Natural killer cell (primary cell): ENCODE data around the gene MGARP. TPM values are rescaled to one million over a fixed set of nuclear protein-coding genes. Genes with fewer than 3 reads are reported as not detected.

Experiments
- ATAC-seq, 3 donors: fragments of 150-1000 bp in 2 of 3; fragments of 200-7000 bp in 1 of 3; cut with Tn5 transposase; 1 replicate in 1 of 3; 2 replicates in 2 of 3; pipeline ENCODE4 v1.10.0; 2021; ENCODE audit warnings: mild to moderate bottlenecking in 2 of 3, moderate library complexity in 2 of 3
- DNase-seq, 2 donors: peaks; one replicate each; pipeline versions ENCODE4 v3.0.0 to v3.0.0-alpha.2; 2013 to 2021; ENCODE audit warnings: mixed read lengths in 1 of 2
- H3K27ac ChIP-seq: one replicate; pipeline ENCODE4 v1.5.1; 2013; ENCODE audit warnings: mild to moderate bottlenecking, low read length
- H3K27me3 ChIP-seq: one replicate; pipeline ENCODE4 v1.6.1; 2013; ENCODE audit warnings: low read length; ENCODE audit not compliant: control insufficient read depth, insufficient read depth
- H3K36me3 ChIP-seq: one replicate; pipeline ENCODE4 v1.6.1; 2013; ENCODE audit warnings: low read length; ENCODE audit not compliant: control insufficient read depth, insufficient read depth
- H3K4me1 ChIP-seq: one replicate; pipeline ENCODE4 v1.6.1; 2013; ENCODE audit warnings: low read length; ENCODE audit not compliant: control insufficient read depth, insufficient read depth
- H3K4me3 ChIP-seq: one replicate; pipeline ENCODE4 v1.5.1; 2013; ENCODE audit warnings: low read length
- H3K9me3 ChIP-seq: one replicate; pipeline ENCODE4 v1.6.1; 2013; ENCODE audit warnings: low read length; ENCODE audit not compliant: control insufficient read depth, insufficient read depth
- H3K27ac Mint-ChIP-seq, 2 donors: one replicate each; pipeline ENCODE4 v1.8.0; 2022; ENCODE audit warnings: mild to moderate bottlenecking in 2 of 2, mixed read lengths in 2 of 2, moderate library complexity in 1 of 2
- H3K27me3 Mint-ChIP-seq, 2 donors: one replicate each; pipeline ENCODE4 v1.8.0; 2022; ENCODE audit warnings: low read depth in 2 of 2, mixed read lengths in 2 of 2
- H3K36me3 Mint-ChIP-seq: one replicate; pipeline ENCODE4 v1.8.0; 2022; ENCODE audit warnings: mixed read lengths
- H3K4me1 Mint-ChIP-seq, 2 donors: one replicate each; pipeline ENCODE4 v1.8.0; 2022; ENCODE audit warnings: mixed read lengths in 2 of 2
- H3K4me3 Mint-ChIP-seq: one replicate; pipeline ENCODE4 v1.8.0; 2022; ENCODE audit warnings: mild to moderate bottlenecking, moderate library complexity, mixed read lengths
- H3K9me3 Mint-ChIP-seq, 2 donors: one replicate each; pipeline ENCODE4 v1.8.0; 2022; ENCODE audit warnings: mixed read lengths in 2 of 2
- CTCF ChIP-seq: fragments of 200-600 bp; IDR thresholded peaks from one replicate; pipeline ENCODE4 v1.8.0; 2022; ENCODE audit warnings: antibody characterized with exemption
- WGBS: methylation state at CpG from one replicate; pipeline ENCODE4 v1.1.7; 2013; ENCODE audit warnings: missing lambda C conversion rate; ENCODE audit not compliant: insufficient coverage; 5-methylcytosine and 5-hydroxymethylcytosine counted together
- intact Hi-C: fragments of 100-400 bp; cut with micrococcal nuclease; formaldehyde crosslinking; loops from one replicate; pipeline ENCODE4 v1.14.2; 2022
- total RNA-seq, 4 donors: library from RNA; stranded (reverse); fragments of 120-200 nt in 1 of 4; gene quantifications; one replicate each; pipeline versions ENCODE4 v1.2.3 to v1.2.4, GENCODE V29; 2013 to 2022

The MGARP gene
- total RNA-seq, 3 donors from 2014 or later (not counting 1 experiment from before 2014, with no cell fraction given) = 0.35 to 0.78 (median 0.63) TPM

GRCh38 chr4:139241784-139242151, 38.3 kb downstream of the MGARP start:
- intact Hi-C loops = no loop called here
- Histone ChIP-seq H3K27ac (no peak overlapping the region), H3K27me3 (no peaks in the 10 kb centered on the region), H3K4me3 (no peak overlapping the region), H3K4me1 (no peaks in the 10 kb centered on the region), H3K9me3 (no peaks in the 10 kb centered on the region), H3K36me3 (no peaks in the 10 kb centered on the region)
- Mint-ChIP-seq H3K9me3 (no peaks in the 10 kb centered on the region), H3K36me3 (no peaks in the 10 kb centered on the region), H3K4me3 (no peak overlapping the region), H3K27ac (no peak overlapping the region), H3K27me3 (no peaks in the 10 kb centered on the region), H3K4me1 (no peaks in the 10 kb centered on the region)
- 96% methylated on average over 12 of the region's 12 CpGs for WGBS
- no peak for DNase-seq
- TF ChIP-seq CTCF = no peak
- ATAC-seq = no peak

GRCh38 chr4:139241086-139241783, 38.8 kb downstream of the MGARP start:
- H3K9me3 Mint-ChIP-seq = no peaks in the 10 kb centered on the region
- no peak overlapping the region for H3K4me3 Mint-ChIP-seq
- Histone ChIP-seq H3K4me1 (no peaks in the 10 kb centered on the region), H3K27me3 (no peaks in the 10 kb centered on the region), H3K4me3 (no peak overlapping the region), H3K9me3 (no peaks in the 10 kb centered on the region), H3K36me3 (no peaks in the 10 kb centered on the region), H3K27ac (no peak overlapping the region)
- no peak for TF ChIP-seq CTCF
- no peak for ATAC-seq
- no peaks in the 10 kb centered on the region for H3K4me1 Mint-ChIP-seq
- no peak for DNase-seq
- intact Hi-C loops = no loop called here
- H3K36me3 Mint-ChIP-seq = no peaks in the 10 kb centered on the region
- 94% methylated on average over 10 of the region's 11 CpGs for WGBS
- no peaks in the 10 kb centered on the region for H3K27me3 Mint-ChIP-seq
- no peak overlapping the region for H3K27ac Mint-ChIP-seq

- no peaks in the 10 kb centered on the region for H3K4me1 Mint-ChIP-seq
- no peaks in the 10 kb centered on the region for H3K4me1 ChIP-seq
- no peaks in the 10 kb centered on the region for H3K36me3 Mint-ChIP-seq
- no peaks in the 10 kb centered on the region for H3K9me3 ChIP-seq
- H3K4me3 Mint-ChIP-seq = no peak overlapping the region
- no peak overlapping the region for H3K27ac ChIP-seq
- no peak overlapping the region for H3K27ac Mint-ChIP-seq
- no peaks in the 10 kb centered on the region for H3K27me3 ChIP-seq
- no peaks in the 10 kb centered on the region for H3K36me3 ChIP-seq
- intact Hi-C loops = no loop called here
- 82% methylated on average over 6 of the region's 7 CpGs for WGBS
- no peak overlapping the region for H3K4me3 ChIP-seq
- no peaks in the 10 kb centered on the region for H3K27me3 Mint-ChIP-seq
- no peak for TF ChIP-seq CTCF
- no peaks in the 10 kb centered on the region for H3K9me3 Mint-ChIP-seq
- DNase-seq (no peak), ATAC-seq (no peak)
These were observed 40.8 kb downstream of the MGARP start for GRCh38 chr4:139239127-139239772.
